Measurements from ENCODE around the gene IGF1R.

- TF ChIP-seq CTCF (IDR thresholded peaks at IDR 0.05) (no peak), POLR2A (IDR thresholded peaks at IDR 0.05) (no peak)
Observed at GRCh38 chr15:98760975-98761374, 112.6 kb downstream of the IGF1R start.

All from adrenal gland (tissue), 5 donors.